GM12878 (cell line): ENCODE measurements around the gene FKBP1B. TPM values are rescaled to one million over a fixed set of nuclear protein-coding genes. Genes with fewer than 3 reads are reported as not detected.

ENCODE experiments used
- ATAC-seq: fragments of 200-7000 bp; cut with Tn5 transposase; 3 replicates; pipeline ENCODE4 v1.9.1; 2020; ENCODE audit warnings: mild to moderate bottlenecking, moderate library complexity
- BruUV-seq: library from RNA; stranded (reverse); fragments of 400-500 nt; replicated peaks from 2 replicates; lab custom pipeline; 2021; lab: Mats Ljungman, UMichigan
- CTCF ChIA-PET: fragments of 300-600 bp; sonication (Branson Sonifier 250); formaldehyde crosslinking; extraction: SDS; loops from one replicate; lab custom pipeline; 2021; ENCODE audit warnings: inconsistent platforms; lab: Yijun Ruan, JAX
- POLR2A ChIA-PET: fragments of 350-600 bp; formaldehyde crosslinking; extraction: SDS; loops from one replicate; lab custom pipeline; 2021; ENCODE audit warnings: inconsistent platforms; lab: Charles Lee
- RAD21 ChIA-PET: fragments of 300-600 bp; sonication (Branson Sonifier 250); formaldehyde crosslinking; loops from one replicate; lab custom pipeline; 2023; ENCODE audit warnings: antibody characterized with exemption; ENCODE audit not compliant: unreplicated experiment; lab: Charles Lee
- SMC1A ChIA-PET: fragments of 300-600 bp; sonication (Branson Sonifier 250); formaldehyde crosslinking; loops from one replicate; lab custom pipeline; 2023; ENCODE audit not compliant: unreplicated experiment, uncharacterized antibody; lab: Charles Lee
- DNase-seq: peaks from one replicate; pipeline ENCODE4 v3.0.0-alpha.2; 2011; ENCODE audit warnings: low read depth, low spot score
- FAIRE-seq: peaks from 3 replicates; lab custom pipeline; 2011; peaks lifted over from hg19 to GRCh38; lab: Jason Lieb, UNC
- H2AFZ ChIP-seq: 2 replicates; pipeline ENCODE4 v1.6.0; 2011; ENCODE audit warnings: low read depth, low read length, control low read depth; ENCODE audit not compliant: control insufficient read depth
- H3K27ac ChIP-seq: 2 replicates; pipeline ENCODE4 v1.5.1; 2011; ENCODE audit warnings: control low read depth; ENCODE audit not compliant: control insufficient read depth, insufficient read depth
- H3K27me3 ChIP-seq, 2 experiments: replicated peaks in 1 of 2; 2 replicates each; pipeline versions ENCODE4 v1.6.0 to v1.6.1; 2011; ENCODE audit warnings: low read length in 1 of 2; ENCODE audit not compliant: control insufficient read depth in 2 of 2, insufficient read depth in 2 of 2
- H3K36me3 ChIP-seq, 2 experiments: 2 replicates each; pipeline ENCODE4 v1.5.1; 2011; ENCODE audit warnings: low read length in 1 of 2; ENCODE audit not compliant: control insufficient read depth in 2 of 2, insufficient read depth in 2 of 2
- H3K4me1 ChIP-seq: 2 replicates; pipeline ENCODE4 v1.6.1; 2011; ENCODE audit warnings: mild to moderate bottlenecking, low read length, moderate library complexity, mixed read lengths; ENCODE audit not compliant: control insufficient read depth, insufficient read depth
- H3K4me2 ChIP-seq: 2 replicates; pipeline ENCODE4 v1.6.0; 2011; ENCODE audit warnings: control low read depth; ENCODE audit not compliant: control insufficient read depth, insufficient read depth
- H3K4me3 ChIP-seq: fragments of 200-600 bp; sonication (generic); 2 replicates; pipeline ENCODE4 v1.5.1; 2016
- H3K79me2 ChIP-seq: 2 replicates; pipeline ENCODE4 v1.6.0; 2011; ENCODE audit warnings: low read length; ENCODE audit not compliant: control insufficient read depth, insufficient read depth
- H3K9ac ChIP-seq: 2 replicates; pipeline ENCODE4 v1.8.0; 2011; ENCODE audit warnings: low read length, control low read depth, mixed read lengths; ENCODE audit not compliant: control insufficient read depth, insufficient read depth
- H3K9me3 ChIP-seq: replicated peaks from 3 replicates; pipeline ENCODE4 v1.5.1; 2011; ENCODE audit warnings: mild to moderate bottlenecking, low read length; ENCODE audit not compliant: control insufficient read depth, insufficient read depth
- H4K20me1 ChIP-seq: 2 replicates; pipeline ENCODE4 v1.6.0; 2011; ENCODE audit not compliant: control insufficient read depth, insufficient read depth
- BCL11A ChIP-seq: IDR thresholded peaks from 2 replicates; pipeline ENCODE4 v1.6.1; 2011; ENCODE audit warnings: low read depth, low read length
- BMI1 ChIP-seq: fragments of 450-650 bp; IDR thresholded peaks from 2 replicates; pipeline ENCODE4 v1.6.1; 2016; ENCODE audit warnings: mild to moderate bottlenecking, moderate library complexity, borderline replicate concordance
- DPF2 ChIP-seq: fragments of 450-650 bp; IDR thresholded peaks from 2 replicates; pipeline ENCODE4 v1.6.1; 2017; ENCODE audit warnings: mild to moderate bottlenecking
- ESRRA ChIP-seq: IDR thresholded peaks from 2 replicates; pipeline ENCODE4 v1.6.1; 2012; ENCODE audit warnings: mild to moderate bottlenecking, low read length, improper control_type of control experiment
- IKZF1 ChIP-seq: fragments of 450-650 bp; conservative IDR thresholded peaks from 2 replicates; pipeline ENCODE4 v1.6.1; 2017; ENCODE audit warnings: antibody characterized with exemption, mild to moderate bottlenecking
- JUNB ChIP-seq: IDR thresholded peaks from 2 replicates; pipeline ENCODE4 v1.6.1; 2016; ENCODE audit warnings: antibody characterized with exemption, mild to moderate bottlenecking
- KLF5 ChIP-seq: fragments of 450-650 bp; IDR thresholded peaks from 2 replicates; pipeline ENCODE4 v1.6.1; 2014; ENCODE audit warnings: mild to moderate bottlenecking; ENCODE audit not compliant: partially characterized antibody
- MAX ChIP-seq: IDR thresholded peaks from 2 replicates; pipeline ENCODE4 v1.6.1; 2012; ENCODE audit warnings: low read depth, low read length, improper control_type of control experiment
- NR2C2 ChIP-seq: IDR thresholded peaks from 2 replicates; pipeline ENCODE4 v1.6.1; 2011; ENCODE audit warnings: borderline replicate concordance, low read depth; ENCODE audit not compliant: control insufficient read depth, insufficient read length
- PAX5 ChIP-seq: IDR thresholded peaks from 2 replicates; pipeline ENCODE4 v1.6.1; 2011; ENCODE audit warnings: low read depth, low read length, borderline replicate concordance
- POLR2A ChIP-seq: IDR thresholded peaks from 2 replicates; pipeline ENCODE4 v1.6.1; 2011; ENCODE audit warnings: low read depth, mild to moderate bottlenecking, low read length
- SIX5 ChIP-seq: IDR thresholded peaks from 2 replicates; pipeline ENCODE4 v1.6.1; 2011; ENCODE audit warnings: mild to moderate bottlenecking, low read depth, low read length, moderate library complexity; ENCODE audit not compliant: severe bottlenecking
- SPI1 ChIP-seq: IDR thresholded peaks from 2 replicates; pipeline ENCODE4 v1.6.1; 2011; ENCODE audit warnings: low read depth, mild to moderate bottlenecking, low read length, moderate library complexity, borderline replicate concordance; ENCODE audit not compliant: insufficient read depth
- ZSCAN29 ChIP-seq: fragments of 450-650 bp; IDR thresholded peaks from 2 replicates; pipeline ENCODE4 v1.6.1; 2017; ENCODE audit warnings: mild to moderate bottlenecking, moderate library complexity
- ZZZ3 ChIP-seq: IDR thresholded peaks from 2 replicates; pipeline ENCODE4 v1.6.1; 2011; ENCODE audit warnings: low read depth; ENCODE audit not compliant: control insufficient read depth, insufficient read length
- WGBS: methylation state at CpG from one replicate; pipeline ENCODE4 v1.1.6; 2016; ENCODE audit warnings: low lambda C conversion rate; ENCODE audit not compliant: insufficient replicate concordance, insufficient coverage; ENCODE audit errors: missing lambda C conversion rate; 5-methylcytosine and 5-hydroxymethylcytosine counted together
- in situ Hi-C: fragments of 300-500 bp; cut with MboI; formaldehyde crosslinking; loops from 9 replicates; pipeline ENCODE4 v1.14.3; 2018; ENCODE audit warnings: mixed read lengths
- intact Hi-C: fragments of 100-400 bp; cut with micrococcal nuclease; formaldehyde crosslinking; loops from one replicate; pipeline ENCODE4 v1.14.2; 2022; ENCODE audit not compliant: unreplicated experiment
- polyA plus RNA-seq, 11 experiments: library from polyadenylated mRNA; depleted of rRNA in 4 of 11; unstranded in 6 of 11; stranded (reverse) in 5 of 11; fragments of >200 nt; fragmentation: Nextera tagmentation in 4 of 11; fragmentation: Illumina TruSeq in 1 of 11; extraction: Ambion mirVana in 4 of 11; extraction: Trizol in 1 of 11; gene quantifications; 1 replicate in 1 of 11; 2 replicates in 10 of 11; pipeline versions ENCODE4 v1.2.1 to v1.2.3, GENCODE V29; 2011 to 2016; ENCODE audit warnings: inconsistent platforms in 2 of 11, missing spikeins in 2 of 11, low read depth in 1 of 11
- total RNA-seq, 4 experiments: library from RNA; depleted of rRNA in 3 of 4; stranded (reverse); fragments of >200 nt in 3 of 4; fragmentation: Illumina TruSeq in 1 of 4; extraction: Trizol in 1 of 4; gene quantifications; 2 replicates each; pipeline versions ENCODE4 v1.2.1 to v1.2.3, GENCODE V29; 2013 to 2021
- TF ChIP-seq, protein P1 (sequence below): fragments of 450-650 bp; IDR thresholded peaks from 2 replicates; pipeline ENCODE4 v1.6.1; 2017; ENCODE audit warnings: antibody characterized with exemption, mild to moderate bottlenecking, moderate library complexity

Gene FKBP1B
- total and polyA plus RNA-seq, 10 of the 15 experiments (the other 5 are each of a cell fraction or from before 2014, with no cell fraction given): 0.18 to 0.53 (median 0.24) TPM

DNA sequence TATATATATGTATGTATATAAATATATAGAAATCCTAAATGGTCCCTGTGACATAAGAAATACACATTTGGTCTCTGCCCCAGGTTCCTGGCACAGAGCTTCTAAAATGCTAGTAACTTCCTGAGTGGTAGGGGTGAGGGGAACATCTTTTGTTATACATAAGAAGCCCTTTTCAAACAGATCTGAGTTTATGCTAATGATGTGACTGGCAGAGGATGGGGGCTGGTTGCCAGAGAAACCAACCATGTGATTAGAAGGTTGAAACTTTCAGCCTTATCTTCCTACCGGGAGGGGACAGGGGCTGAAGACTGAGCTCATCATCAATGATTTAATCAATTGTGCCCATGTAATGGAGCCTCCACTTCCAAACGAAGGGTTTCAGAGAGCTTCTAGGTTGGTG is 23.3 kb upstream of the FKBP1B start:
- no peaks in the 10 kb centered on the region for H3K27me3 ChIP-seq
- BruUV-seq: no TSS peak
- no peak overlapping the region for H3K4me3 ChIP-seq
- H3K79me2 ChIP-seq: no peaks in the 10 kb centered on the region
- CTCF ChIA-PET: interaction anchor here (1.0 to 1.4 kb wide), 3 partner anchors 8 to 202 kb away, joined by 3 read pairs; no protein-coding TSS in a partner anchor
- no peak for TF ChIP-seq IKZF1
- TF ChIP-seq SPI1: no peak
- TF ChIP-seq MAX: no peak
- no peak for TF ChIP-seq BMI1
- TF ChIP-seq, all 136 proteins: peak for 0
- in situ Hi-C loops (no loop called here), intact Hi-C loops (no loop called here)
- Histone ChIP-seq H3K9ac (no peak overlapping the region), H3K9me3 (no peaks in the 10 kb centered on the region), H4K20me1 (no peaks in the 10 kb centered on the region), H3K36me3 (peaks cover 0 to 11% of the 10 kb centered on the region in 2 experiments; a peak in 3 of 4 replicates), H3K4me2 (no peak overlapping the region), H2AFZ (no peak overlapping the region), H3K27ac (no peak overlapping the region), H3K4me1 (no peaks in the 10 kb centered on the region)
- 97% methylated on average over 2 of the region's 2 CpGs for whole genome bisulfite sequencing
- ChIA-PET POLR2A (no interaction called here), SMC1A (no interaction called here), RAD21 (no interaction called here)
- DNase-seq: no peak
- no peak for ATAC-seq
- FAIRE-seq: no peak

DNA sequence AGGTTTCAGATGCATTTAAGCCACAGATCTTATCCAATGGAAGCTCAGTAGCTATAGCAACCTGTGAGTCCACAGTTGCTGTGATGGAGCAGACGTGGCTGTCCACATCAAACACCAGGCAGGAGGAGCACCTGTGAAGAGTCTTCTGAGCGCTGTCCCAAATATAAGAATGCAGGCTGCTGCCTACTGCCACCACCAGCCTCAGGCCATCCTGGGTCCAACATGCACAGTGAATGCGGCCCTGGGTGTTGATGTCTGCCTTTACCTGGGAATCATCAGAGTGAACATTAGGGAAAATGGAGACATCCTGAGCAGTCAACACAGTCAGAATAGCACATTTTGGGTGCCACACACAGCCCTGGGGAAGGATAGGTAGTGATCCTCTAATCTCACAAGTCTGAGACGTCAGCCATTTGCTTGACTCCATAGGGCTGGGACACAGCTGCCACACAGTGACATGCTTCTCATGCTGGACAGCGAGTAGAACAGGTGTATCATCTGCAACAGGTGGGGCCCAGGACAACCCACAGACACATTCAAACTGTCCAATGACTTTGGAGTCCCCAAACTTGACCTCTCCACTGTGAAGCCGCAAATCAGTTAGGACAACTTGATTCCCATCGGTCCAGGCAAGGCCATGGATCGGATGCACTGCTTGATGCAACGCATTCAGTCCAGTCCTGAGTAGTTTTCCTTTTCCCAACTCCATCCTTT is 10.6 kb upstream of the FKBP1B start:
- RAD21 ChIA-PET: interaction anchor here (1.1 kb wide), 1 partner anchor 117 kb away, joined by 3 read pairs; no protein-coding TSS in a partner anchor
- SMC1A ChIA-PET: no interaction called here
- H4K20me1 ChIP-seq: no peaks in the 10 kb centered on the region
- intact Hi-C loops: no loop called here
- WGBS: 85% methylated on average over 9 of the region's 9 CpGs
- POLR2A ChIA-PET: no interaction called here
- in situ Hi-C loops: no loop called here
- DNase-seq: no peak
- no peaks in the 10 kb centered on the region; the same call in 1 of the 2 replicates for H3K4me1 ChIP-seq
- no peak overlapping the region for H3K4me3 ChIP-seq
- H3K36me3 ChIP-seq: peaks cover 1 to 11% of the 10 kb centered on the region in 2 experiments; a peak in 3 of 4 replicates
- H3K9me3 ChIP-seq: no peaks in the 10 kb centered on the region
- H2AFZ ChIP-seq: no peak overlapping the region
- H3K79me2 ChIP-seq: no peaks in the 10 kb centered on the region; the same call in 1 of the 2 replicates
- no TSS peak for BruUV-seq
- no peaks in the 10 kb centered on the region for H3K27me3 ChIP-seq
- FAIRE-seq: no peak
- ATAC-seq: no peak
- H3K27ac ChIP-seq: no peak overlapping the region
- CTCF ChIA-PET: interaction anchor here (1.7 kb wide), 1 partner anchor 8 kb away, joined by 5 read pairs; the partner anchor contains the start of gene WDCP
- H3K4me2 ChIP-seq: no peak overlapping the region
- no peak overlapping the region for H3K9ac ChIP-seq
- TF ChIP-seq KLF5 (no peak), BCL11A (no peak), POLR2A (no peak), ESRRA (no peak), SIX5 (no peak), JUNB (no peak), ZZZ3 (no peak), NR2C2 (no peak), PAX5 (no peak), ZSCAN29 (no peak), DPF2 (no peak)
- TF ChIP-seq, protein P1, sequence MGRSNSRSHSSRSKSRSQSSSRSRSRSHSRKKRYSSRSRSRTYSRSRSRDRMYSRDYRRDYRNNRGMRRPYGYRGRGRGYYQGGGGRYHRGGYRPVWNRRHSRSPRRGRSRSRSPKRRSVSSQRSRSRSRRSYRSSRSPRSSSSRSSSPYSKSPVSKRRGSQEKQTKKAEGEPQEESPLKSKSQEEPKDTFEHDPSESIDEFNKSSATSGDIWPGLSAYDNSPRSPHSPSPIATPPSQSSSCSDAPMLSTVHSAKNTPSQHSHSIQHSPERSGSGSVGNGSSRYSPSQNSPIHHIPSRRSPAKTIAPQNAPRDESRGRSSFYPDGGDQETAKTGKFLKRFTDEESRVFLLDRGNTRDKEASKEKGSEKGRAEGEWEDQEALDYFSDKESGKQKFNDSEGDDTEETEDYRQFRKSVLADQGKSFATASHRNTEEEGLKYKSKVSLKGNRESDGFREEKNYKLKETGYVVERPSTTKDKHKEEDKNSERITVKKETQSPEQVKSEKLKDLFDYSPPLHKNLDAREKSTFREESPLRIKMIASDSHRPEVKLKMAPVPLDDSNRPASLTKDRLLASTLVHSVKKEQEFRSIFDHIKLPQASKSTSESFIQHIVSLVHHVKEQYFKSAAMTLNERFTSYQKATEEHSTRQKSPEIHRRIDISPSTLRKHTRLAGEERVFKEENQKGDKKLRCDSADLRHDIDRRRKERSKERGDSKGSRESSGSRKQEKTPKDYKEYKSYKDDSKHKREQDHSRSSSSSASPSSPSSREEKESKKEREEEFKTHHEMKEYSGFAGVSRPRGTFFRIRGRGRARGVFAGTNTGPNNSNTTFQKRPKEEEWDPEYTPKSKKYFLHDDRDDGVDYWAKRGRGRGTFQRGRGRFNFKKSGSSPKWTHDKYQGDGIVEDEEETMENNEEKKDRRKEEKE: no peak
